AG10803 (cell line): ENCODE data around the gene FBLN7.

ENCODE experiments used
- DNase-seq: peaks from one replicate; pipeline ENCODE4 v3.0.0; 2010; ENCODE audit warnings: low read depth
- H3K4me3 ChIP-seq: 2 replicates; pipeline ENCODE4 v1.5.1; 2011; ENCODE audit warnings: mild to moderate bottlenecking, low read length, control low read depth
- TF ChIP-seq, protein P1 (sequence below): conservative IDR thresholded peaks from 2 replicates; pipeline ENCODE4 v1.5.1; 2011; ENCODE audit warnings: mild to moderate bottlenecking, low read length, control low read depth, inconsistent platforms

FBLN7 gene

DNA sequence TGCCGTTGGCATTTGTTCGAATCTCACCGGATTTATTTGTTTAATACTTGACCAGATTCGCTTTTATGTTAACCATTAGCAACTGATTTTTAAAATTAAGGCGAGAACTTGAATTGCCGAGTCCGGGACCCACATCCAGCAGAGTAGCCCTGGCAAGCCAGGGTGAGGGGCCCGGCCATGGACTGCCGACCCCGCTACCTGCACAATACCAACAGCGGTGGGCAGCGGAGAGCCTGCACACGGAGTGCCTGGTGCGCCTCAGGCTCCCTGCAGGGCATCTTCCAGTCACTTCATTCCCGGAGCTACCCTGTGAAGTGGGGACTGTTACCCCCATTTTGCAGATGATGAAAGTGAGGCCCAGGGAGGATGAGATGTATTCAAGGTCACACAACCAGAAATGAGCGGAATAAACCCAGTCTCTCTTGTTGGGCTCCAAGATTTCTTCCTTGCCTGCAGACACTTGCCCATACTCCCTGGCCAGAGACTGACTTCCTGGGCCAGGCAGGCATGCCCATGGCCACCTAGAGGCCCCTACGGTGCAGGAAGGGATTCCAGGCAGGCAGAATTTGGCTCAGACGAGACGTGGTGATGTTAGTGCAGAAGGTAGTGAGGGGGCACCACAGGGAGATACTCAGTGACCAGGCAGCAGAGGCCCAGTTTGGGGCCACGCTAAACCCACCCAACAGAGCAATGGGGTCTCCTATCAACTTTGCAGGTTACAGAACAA is 2.9 kb downstream of the FBLN7 start:
- TF ChIP-seq, protein P1, sequence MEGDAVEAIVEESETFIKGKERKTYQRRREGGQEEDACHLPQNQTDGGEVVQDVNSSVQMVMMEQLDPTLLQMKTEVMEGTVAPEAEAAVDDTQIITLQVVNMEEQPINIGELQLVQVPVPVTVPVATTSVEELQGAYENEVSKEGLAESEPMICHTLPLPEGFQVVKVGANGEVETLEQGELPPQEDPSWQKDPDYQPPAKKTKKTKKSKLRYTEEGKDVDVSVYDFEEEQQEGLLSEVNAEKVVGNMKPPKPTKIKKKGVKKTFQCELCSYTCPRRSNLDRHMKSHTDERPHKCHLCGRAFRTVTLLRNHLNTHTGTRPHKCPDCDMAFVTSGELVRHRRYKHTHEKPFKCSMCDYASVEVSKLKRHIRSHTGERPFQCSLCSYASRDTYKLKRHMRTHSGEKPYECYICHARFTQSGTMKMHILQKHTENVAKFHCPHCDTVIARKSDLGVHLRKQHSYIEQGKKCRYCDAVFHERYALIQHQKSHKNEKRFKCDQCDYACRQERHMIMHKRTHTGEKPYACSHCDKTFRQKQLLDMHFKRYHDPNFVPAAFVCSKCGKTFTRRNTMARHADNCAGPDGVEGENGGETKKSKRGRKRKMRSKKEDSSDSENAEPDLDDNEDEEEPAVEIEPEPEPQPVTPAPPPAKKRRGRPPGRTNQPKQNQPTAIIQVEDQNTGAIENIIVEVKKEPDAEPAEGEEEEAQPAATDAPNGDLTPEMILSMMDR, result no peak
- DNase-seq, result no peak
- no peak overlapping the region for H3K4me3 ChIP-seq

DNA sequence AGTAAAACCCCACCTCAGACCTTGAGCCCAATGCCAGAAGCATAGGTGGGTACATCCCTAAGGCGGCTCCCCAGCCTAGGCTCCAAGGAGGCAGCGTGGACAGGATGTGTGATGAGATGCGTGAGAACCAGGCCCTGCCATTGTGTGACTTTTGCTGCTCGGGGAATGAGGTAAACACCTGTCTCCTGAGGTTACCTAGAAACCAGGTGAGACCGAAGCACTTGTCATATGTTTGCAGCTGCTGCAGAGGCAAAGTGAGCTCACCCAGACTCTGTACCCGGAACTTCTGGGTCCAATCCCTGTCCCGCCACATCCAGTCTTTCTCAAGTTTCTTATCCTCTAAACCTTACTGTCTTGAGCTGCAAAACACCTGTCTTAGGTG is 3.4 kb downstream of the FBLN7 start:
- no peak overlapping the region for H3K4me3 ChIP-seq
- TF ChIP-seq, protein P1, result no peak
- no peak for DNase-seq

GRCh38 chr2:112142525-112143078 is 4.4 kb downstream of the FBLN7 start:
- no peak overlapping the region for H3K4me3 ChIP-seq
- TF ChIP-seq, protein P1, result no peak
- DNase-seq, result no peak

GRCh38 chr2:112143150-112143549 is 5.0 kb downstream of the FBLN7 start:
- DNase-seq, result no peak
- TF ChIP-seq, protein P1, result no peak

DNA sequence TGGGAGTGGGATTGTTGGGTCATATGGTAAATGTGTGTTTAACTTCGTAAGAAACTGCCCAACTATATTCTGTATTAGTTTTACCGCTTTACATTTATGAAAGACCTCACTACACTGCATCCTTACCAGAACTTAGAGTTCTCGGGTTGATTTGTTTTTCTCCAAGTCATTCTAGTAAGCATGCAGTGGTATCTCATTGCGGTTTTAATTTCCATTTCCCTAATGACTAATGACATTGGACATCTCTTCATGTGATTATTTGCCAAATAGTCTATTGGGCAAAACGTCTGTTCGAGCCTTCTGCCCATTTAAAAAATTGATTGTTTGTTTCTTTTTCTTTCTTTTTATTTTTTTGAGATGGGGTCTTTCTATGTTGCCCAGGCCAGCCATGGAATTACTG is 6.8 kb downstream of the FBLN7 start:
- DNase-seq, result peak; percentile 40
- TF ChIP-seq, protein P1, result no peak
- no peak overlapping the region for H3K4me3 ChIP-seq

More at GRCh38 chr2:112143150-112143549, 5.0 kb downstream of the FBLN7 start:
- H3K4me3 ChIP-seq, result no peak overlapping the region

DNA sequence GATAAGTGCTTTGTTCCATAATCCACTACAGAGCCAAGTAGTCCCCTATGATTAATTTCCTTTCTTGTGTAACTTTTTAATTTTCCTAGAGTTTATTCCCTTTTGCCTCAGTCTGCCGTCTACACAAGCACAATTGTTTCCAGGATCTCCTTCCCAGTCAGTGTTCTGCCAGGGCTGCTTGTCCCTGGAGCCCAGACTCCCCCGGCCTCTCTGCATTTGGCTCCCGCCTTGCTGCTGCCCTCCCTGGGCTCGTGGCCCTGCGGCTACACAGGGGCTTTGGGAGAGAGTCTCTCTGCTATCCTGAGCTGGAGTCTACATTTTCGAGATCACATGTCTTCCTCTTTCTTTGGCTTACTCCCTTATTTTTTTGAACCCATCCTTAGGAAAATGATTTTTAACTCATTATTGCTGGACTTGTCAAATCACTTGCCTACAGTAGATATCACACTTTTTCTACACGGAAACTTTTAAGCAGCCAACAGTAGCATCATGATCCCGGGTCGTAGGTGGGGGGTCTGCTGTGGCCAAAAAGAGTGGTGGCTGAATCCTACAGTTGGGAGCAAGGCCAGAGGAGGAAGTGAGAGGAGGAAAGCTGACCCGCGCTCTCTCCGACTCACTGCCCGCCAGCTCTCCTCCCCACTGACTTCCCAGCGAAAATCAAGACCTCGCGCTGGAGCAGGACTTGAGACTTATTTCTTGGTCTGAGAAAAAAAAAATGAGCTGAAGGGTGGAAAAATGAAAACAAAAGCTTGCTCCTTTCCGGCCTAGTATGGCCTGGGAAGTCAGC is 9.4 kb downstream of the FBLN7 start:
- TF ChIP-seq, protein P1, result no peak
- H3K4me3 ChIP-seq, result no peak overlapping the region
- no peak for DNase-seq

DNA sequence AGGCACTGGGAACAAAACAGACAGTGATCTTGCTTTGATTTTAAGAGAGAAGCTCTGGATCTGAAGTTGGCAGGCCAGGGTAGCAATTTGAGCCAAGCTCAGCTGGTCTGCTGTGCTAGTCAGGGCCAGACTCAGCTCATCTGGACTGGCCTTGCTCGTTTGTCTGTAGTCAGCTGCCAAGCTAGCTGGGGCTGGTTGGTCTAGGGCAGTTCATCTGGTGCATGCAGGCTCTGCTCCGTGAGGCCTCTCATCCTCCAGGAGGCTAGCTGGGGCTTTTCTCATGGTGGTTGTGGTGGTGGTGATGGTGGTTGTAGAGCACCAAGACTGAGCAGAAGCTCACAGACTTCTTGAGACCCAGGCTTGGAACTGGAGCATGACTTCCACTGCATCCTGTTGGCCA is 10.3 kb downstream of the FBLN7 start:
- H3K4me3 ChIP-seq, result no peak overlapping the region
- DNase-seq, result no peak
- TF ChIP-seq, protein P1, result no peak
